HEK293 (cell line): ENCODE results near the gene ANXA2.

ENCODE experiments used
- ATF2 ChIP-seq: fragments of 450-650 bp; formaldehyde crosslinking; IDR thresholded peaks from 2 replicates; pipeline ENCODE4 v1.5.1; 2016; ENCODE audit warnings: missing biosample characterization, missing genetic modification characterization, low read depth
- MYNN ChIP-seq: fragments of 450-650 bp; formaldehyde crosslinking; IDR thresholded peaks from 2 replicates; pipeline ENCODE4 v1.5.1; 2016; ENCODE audit warnings: missing biosample characterization, missing genetic modification characterization, borderline replicate concordance
- OSR2 ChIP-seq: fragments of 450-650 bp; formaldehyde crosslinking; IDR thresholded peaks from 2 replicates; pipeline ENCODE4 v1.5.1; 2016; ENCODE audit warnings: missing biosample characterization, missing genetic modification characterization
- SCRT2 ChIP-seq: fragments of 450-650 bp; formaldehyde crosslinking; IDR thresholded peaks from 2 replicates; pipeline ENCODE4 v1.5.1; 2016; ENCODE audit warnings: missing biosample characterization, missing genetic modification characterization
- SP3 ChIP-seq: fragments of 450-650 bp; formaldehyde crosslinking; IDR thresholded peaks from 2 replicates; pipeline ENCODE4 v1.5.1; 2016; ENCODE audit warnings: missing biosample characterization, missing genetic modification characterization
- ZBTB1 ChIP-seq: fragments of 450-650 bp; formaldehyde crosslinking; IDR thresholded peaks from 2 replicates; pipeline ENCODE4 v1.5.1; 2016; ENCODE audit warnings: missing biosample characterization, missing genetic modification characterization
- ZBTB20 ChIP-seq: fragments of 450-650 bp; formaldehyde crosslinking; IDR thresholded peaks from 2 replicates; pipeline ENCODE4 v1.5.1; 2016; ENCODE audit warnings: missing biosample characterization, missing genetic modification characterization
- ZBTB21 ChIP-seq: fragments of 450-650 bp; formaldehyde crosslinking; IDR thresholded peaks from 2 replicates; pipeline ENCODE4 v1.5.1; 2017; ENCODE audit warnings: missing biosample characterization, missing genetic modification characterization
- ZFP37 ChIP-seq: fragments of 450-650 bp; formaldehyde crosslinking; IDR thresholded peaks from 2 replicates; pipeline ENCODE4 v1.5.1; 2016; ENCODE audit warnings: missing biosample characterization, missing genetic modification characterization
- ZNF280C ChIP-seq: fragments of 450-650 bp; formaldehyde crosslinking; IDR thresholded peaks from 2 replicates; pipeline ENCODE4 v1.5.1; 2016; ENCODE audit warnings: missing biosample characterization, missing genetic modification characterization
- ZNF341 ChIP-seq: fragments of 450-650 bp; formaldehyde crosslinking; IDR thresholded peaks from 2 replicates; pipeline ENCODE4; 2016; ENCODE audit warnings: low read depth, missing biosample characterization, missing genetic modification characterization
- ZNF433 ChIP-seq: fragments of 450-650 bp; formaldehyde crosslinking; IDR thresholded peaks from 2 replicates; pipeline ENCODE4 v1.5.1; 2016; ENCODE audit warnings: missing biosample characterization, missing genetic modification characterization, low read depth
- ZNF449 ChIP-seq: fragments of 450-650 bp; formaldehyde crosslinking; IDR thresholded peaks from 2 replicates; pipeline ENCODE4 v1.5.1; 2017; ENCODE audit warnings: missing biosample characterization, mild to moderate bottlenecking, missing genetic modification characterization, moderate library complexity
- ZNF501 ChIP-seq: fragments of 450-650 bp; formaldehyde crosslinking; IDR thresholded peaks from 2 replicates; pipeline ENCODE4 v1.5.1; 2016; ENCODE audit warnings: missing biosample characterization, missing genetic modification characterization
- ZNF530 ChIP-seq: fragments of 450-650 bp; formaldehyde crosslinking; IDR thresholded peaks from 2 replicates; pipeline ENCODE4 v1.5.1; 2016; ENCODE audit warnings: low read depth, missing biosample characterization, missing genetic modification characterization
- ZNF549 ChIP-seq: fragments of 450-650 bp; IDR thresholded peaks from 2 replicates; pipeline ENCODE4 v1.5.1; 2018; ENCODE audit warnings: missing biosample characterization, missing genetic modification characterization, mild to moderate bottlenecking, inconsistent platforms, moderate library complexity
- ZNF600 ChIP-seq: fragments of 450-650 bp; formaldehyde crosslinking; IDR thresholded peaks from 2 replicates; pipeline ENCODE4 v1.5.1; 2016; ENCODE audit warnings: missing biosample characterization, missing genetic modification characterization
- ZNF610 ChIP-seq: fragments of 450-650 bp; formaldehyde crosslinking; IDR thresholded peaks from 2 replicates; pipeline ENCODE4 v1.5.1; 2016; ENCODE audit warnings: missing biosample characterization, missing genetic modification characterization, borderline replicate concordance
- ZNF623 ChIP-seq: fragments of 450-650 bp; formaldehyde crosslinking; IDR thresholded peaks from 2 replicates; pipeline ENCODE4 v1.5.1; 2016; ENCODE audit warnings: missing biosample characterization, missing genetic modification characterization
- ZNF624 ChIP-seq: fragments of 450-650 bp; formaldehyde crosslinking; IDR thresholded peaks from 2 replicates; pipeline ENCODE4 v1.5.1; 2017; ENCODE audit warnings: missing biosample characterization, missing genetic modification characterization
- ZNF639 ChIP-seq: fragments of 450-650 bp; formaldehyde crosslinking; IDR thresholded peaks from 2 replicates; pipeline ENCODE4 v1.5.1; 2016; ENCODE audit warnings: missing biosample characterization, missing genetic modification characterization
- TF ChIP-seq, protein P1 (sequence below): fragments of 450-650 bp; formaldehyde crosslinking; IDR thresholded peaks from 2 replicates; pipeline ENCODE4 v1.5.1; 2016; ENCODE audit warnings: missing biosample characterization, missing genetic modification characterization
- TF ChIP-seq, protein P2 (sequence below): fragments of 450-650 bp; IDR thresholded peaks from 2 replicates; pipeline ENCODE4 v1.5.1; 2018; ENCODE audit warnings: missing biosample characterization, mild to moderate bottlenecking, missing genetic modification characterization
- TF ChIP-seq, protein P3 (sequence below): fragments of 450-650 bp; formaldehyde crosslinking; IDR thresholded peaks from 2 replicates; pipeline ENCODE4 v1.5.1; 2016; ENCODE audit warnings: missing biosample characterization, missing genetic modification characterization

Gene ANXA2

GRCh38 chr15:60299452-60300047, 98.2 kb downstream of the ANXA2 start (continued):
- no peak for TF ChIP-seq ZNF623 (tag by site-specific recombination)
- TF ChIP-seq ZNF433: no peak
- TF ChIP-seq ZBTB21: no peak
- TF ChIP-seq, protein P1, sequence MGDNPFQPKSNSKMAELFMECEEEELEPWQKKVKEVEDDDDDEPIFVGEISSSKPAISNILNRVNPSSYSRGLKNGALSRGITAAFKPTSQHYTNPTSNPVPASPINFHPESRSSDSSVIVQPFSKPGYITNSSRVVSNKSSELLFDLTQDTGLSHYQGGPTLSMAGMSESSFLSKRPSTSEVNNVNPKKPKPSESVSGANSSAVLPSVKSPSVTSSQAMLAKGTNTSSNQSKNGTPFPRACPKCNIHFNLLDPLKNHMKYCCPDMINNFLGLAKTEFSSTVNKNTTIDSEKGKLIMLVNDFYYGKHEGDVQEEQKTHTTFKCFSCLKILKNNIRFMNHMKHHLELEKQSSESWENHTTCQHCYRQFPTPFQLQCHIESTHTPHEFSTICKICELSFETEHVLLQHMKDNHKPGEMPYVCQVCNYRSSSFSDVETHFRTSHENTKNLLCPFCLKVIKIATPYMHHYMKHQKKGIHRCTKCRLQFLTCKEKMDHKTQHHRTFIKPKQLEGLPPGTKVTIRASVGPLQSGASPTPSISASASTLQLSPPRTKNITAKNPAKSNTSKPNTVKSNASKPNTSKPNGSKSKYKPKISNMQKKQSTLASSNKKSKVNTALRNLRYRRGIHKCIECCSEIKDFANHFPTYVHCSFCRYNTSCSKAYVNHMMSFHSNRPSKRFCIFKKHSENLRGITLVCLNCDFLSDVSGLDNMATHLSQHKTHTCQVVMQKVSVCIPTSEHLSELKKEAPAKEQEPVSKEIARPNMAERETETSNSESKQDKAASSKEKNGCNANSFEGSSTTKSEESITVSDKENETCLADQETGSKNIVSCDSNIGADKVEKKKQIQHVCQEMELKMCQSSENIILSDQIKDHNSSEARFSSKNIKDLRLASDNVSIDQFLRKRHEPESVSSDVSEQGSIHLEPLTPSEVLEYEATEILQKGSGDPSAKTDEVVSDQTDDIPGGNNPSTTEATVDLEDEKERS (tag by site-specific recombination): no peak
- no peak for TF ChIP-seq MYNN (tag by site-specific recombination)
- TF ChIP-seq ZNF610: peak; percentile 79; the same call in 1 of the 2 replicates
- no peak for TF ChIP-seq ZNF280C (tag by site-specific recombination)
- TF ChIP-seq ZBTB20 (tag by site-specific recombination): 0 out of 2 replicates have a peak, but pooled peaks have one; percentile 8
- TF ChIP-seq ZNF600 (tag by site-specific recombination): peak; percentile 66; the same call in 1 of the 2 replicates
- TF ChIP-seq SP3: no peak
- TF ChIP-seq ZBTB1: no peak
- peak; percentile 49; the same call in 1 of the 2 replicates for TF ChIP-seq ZNF341 (tag by site-specific recombination)
- peak; percentile 87 for TF ChIP-seq OSR2 (tag by site-specific recombination)
- TF ChIP-seq ZNF624 (tag by site-specific recombination): no peak
- TF ChIP-seq ZFP37 (tag by site-specific recombination): no peak
- TF ChIP-seq, protein P2, sequence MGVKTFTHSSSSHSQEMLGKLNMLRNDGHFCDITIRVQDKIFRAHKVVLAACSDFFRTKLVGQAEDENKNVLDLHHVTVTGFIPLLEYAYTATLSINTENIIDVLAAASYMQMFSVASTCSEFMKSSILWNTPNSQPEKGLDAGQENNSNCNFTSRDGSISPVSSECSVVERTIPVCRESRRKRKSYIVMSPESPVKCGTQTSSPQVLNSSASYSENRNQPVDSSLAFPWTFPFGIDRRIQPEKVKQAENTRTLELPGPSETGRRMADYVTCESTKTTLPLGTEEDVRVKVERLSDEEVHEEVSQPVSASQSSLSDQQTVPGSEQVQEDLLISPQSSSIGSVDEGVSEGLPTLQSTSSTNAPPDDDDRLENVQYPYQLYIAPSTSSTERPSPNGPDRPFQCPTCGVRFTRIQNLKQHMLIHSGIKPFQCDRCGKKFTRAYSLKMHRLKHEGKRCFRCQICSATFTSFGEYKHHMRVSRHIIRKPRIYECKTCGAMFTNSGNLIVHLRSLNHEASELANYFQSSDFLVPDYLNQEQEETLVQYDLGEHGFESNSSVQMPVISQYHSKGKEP (tag by site-specific recombination): peak; percentile 66; the same call in 1 of the 2 replicates
- 0 out of 2 replicates have a peak, but pooled peaks have one; percentile 13 for TF ChIP-seq ZNF549 (tag by site-specific recombination)
- peak; percentile 73; the same call in 1 of the 2 replicates for TF ChIP-seq SCRT2 (tag by site-specific recombination)
- TF ChIP-seq ZNF530 (tag by site-specific recombination): no peak
- no peak for TF ChIP-seq ATF2 (tag by site-specific recombination)
- TF ChIP-seq ZNF501: no peak
- TF ChIP-seq ZNF449 (tag by site-specific recombination): no peak
- TF ChIP-seq ZNF639 (tag by site-specific recombination): no peak
- TF ChIP-seq, protein P3, sequence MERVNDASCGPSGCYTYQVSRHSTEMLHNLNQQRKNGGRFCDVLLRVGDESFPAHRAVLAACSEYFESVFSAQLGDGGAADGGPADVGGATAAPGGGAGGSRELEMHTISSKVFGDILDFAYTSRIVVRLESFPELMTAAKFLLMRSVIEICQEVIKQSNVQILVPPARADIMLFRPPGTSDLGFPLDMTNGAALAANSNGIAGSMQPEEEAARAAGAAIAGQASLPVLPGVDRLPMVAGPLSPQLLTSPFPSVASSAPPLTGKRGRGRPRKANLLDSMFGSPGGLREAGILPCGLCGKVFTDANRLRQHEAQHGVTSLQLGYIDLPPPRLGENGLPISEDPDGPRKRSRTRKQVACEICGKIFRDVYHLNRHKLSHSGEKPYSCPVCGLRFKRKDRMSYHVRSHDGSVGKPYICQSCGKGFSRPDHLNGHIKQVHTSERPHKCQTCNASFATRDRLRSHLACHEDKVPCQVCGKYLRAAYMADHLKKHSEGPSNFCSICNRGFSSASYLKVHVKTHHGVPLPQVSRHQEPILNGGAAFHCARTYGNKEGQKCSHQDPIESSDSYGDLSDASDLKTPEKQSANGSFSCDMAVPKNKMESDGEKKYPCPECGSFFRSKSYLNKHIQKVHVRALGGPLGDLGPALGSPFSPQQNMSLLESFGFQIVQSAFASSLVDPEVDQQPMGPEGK: no peak
